Endometrial microvascular endothelial cells (primary cell): ENCODE results near the gene DIPK1A. TPM values are rescaled to one million over a fixed set of nuclear protein-coding genes. Genes with fewer than 3 reads are reported as not detected.

Source experiments
- in situ Hi-C: cut with HindIII; loops from 2 replicates; pipeline ENCODE4 v1.10.0; 2017; ENCODE audit warnings: low sequenced_read_pairs, low pct_unique_long_range_greater_than_20kb; ENCODE audit errors: inconsistent ontology term
- total RNA-seq: library from RNA; depleted of rRNA; stranded (reverse); fragments of >200 nt; gene quantifications from one replicate; pipeline ENCODE4 v1.2.3, GENCODE V29; 2015; ENCODE audit errors: inconsistent ontology term

Gene DIPK1A
- total RNA-seq, 1 donor from 2014 or later, result 0.37 TPM

DNA sequence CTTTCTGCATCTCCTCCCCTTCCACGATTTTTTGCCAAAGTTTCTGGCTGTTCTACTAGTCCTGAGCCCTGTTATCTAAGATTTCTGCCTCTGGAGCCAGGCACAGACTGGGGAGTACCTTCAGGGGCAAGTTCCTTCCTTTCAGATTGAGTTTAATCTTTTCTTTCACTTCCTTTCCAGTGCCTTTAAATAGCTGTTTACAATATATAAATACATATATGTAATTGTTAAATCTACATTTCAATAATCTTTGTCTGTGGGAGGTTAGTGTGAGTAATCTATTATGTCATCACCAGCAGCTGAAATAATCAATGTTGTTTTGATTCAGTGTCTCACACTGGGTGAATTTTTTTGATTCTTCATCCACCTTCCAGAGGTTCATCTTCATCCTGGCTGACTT lies 31.8 kb downstream of the DIPK1A start:
- in situ Hi-C loops, result no loop called here

DNA sequence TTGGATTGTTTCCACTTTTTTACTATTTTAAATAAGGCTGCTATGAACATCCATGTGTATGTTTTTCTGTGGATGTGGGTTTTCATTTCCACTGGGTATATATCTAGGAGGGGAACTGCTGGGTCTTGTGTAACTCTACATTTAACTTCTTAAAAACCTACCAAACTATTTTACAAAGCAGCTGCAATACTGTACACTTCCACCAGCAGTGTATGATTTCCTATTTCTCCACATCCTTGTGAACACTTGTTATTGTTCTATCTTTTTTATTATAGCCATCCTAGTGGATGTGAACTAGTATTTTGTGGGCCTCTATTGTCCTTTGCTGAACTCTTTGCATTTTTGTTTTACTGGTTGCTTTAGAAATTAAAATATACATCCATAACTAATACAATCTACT lies 33.4 kb downstream of the DIPK1A start:
- in situ Hi-C loops, result no loop called here

DNA sequence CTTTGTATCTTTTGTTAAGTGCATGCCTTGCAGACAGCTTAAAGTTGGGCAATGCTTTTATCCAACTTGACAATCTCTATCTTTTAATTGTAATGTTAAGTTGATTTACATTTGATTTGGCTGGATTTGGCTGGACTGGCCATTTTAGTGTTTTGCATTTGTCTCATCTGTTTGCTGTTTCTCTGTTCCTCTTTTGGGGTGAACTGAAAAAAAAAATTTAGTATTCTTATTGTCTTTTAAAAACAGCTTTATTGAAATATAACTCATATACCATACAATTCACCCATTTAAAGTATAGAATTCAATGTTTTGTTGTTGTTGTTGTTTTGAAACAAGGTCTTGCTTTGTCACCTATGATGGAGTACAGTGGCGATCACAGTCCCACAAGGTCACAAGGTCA lies 34.4 kb downstream of the DIPK1A start:
- in situ Hi-C loops, result no loop called here

DNA sequence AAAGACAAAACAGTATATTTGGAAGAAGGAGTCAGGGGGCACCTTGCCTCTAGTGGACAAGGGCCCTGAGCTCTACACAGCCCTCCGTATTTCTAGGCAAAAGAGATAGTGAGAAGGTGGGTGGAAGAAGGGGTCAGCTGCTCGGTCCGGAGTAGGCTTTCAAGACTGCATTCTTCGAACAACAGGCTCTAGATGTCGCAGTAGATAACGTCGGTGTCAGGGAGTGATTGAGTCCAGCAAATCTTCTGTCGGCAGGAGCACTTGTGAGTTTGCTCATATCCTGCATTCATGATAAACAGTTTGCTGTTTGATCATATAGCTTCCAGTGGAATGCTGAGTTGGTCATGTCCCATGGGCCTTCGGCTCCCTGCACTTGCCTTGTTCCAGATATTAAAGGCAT lies 36.8 kb downstream of the DIPK1A start:
- in situ Hi-C loops, result no loop called here

DNA sequence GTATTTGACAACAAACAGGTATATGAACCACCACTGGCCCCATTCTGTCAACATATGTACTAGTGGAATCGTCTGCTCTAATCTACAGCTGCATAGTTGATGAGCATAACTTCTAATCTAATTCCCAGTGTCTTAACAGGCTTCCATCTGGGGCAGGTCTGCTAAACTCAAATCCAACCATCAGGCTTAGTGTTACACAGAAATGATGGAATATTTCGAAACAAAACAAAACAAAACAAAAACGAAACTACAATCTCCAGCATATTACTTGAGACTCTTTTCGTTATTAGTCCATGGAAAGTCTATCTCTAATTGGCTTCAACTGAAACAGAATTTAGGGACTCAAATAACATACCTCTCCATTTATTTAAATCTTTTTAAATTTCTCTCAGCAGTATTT lies 37.6 kb downstream of the DIPK1A start:
- in situ Hi-C loops, result no loop called here

DNA sequence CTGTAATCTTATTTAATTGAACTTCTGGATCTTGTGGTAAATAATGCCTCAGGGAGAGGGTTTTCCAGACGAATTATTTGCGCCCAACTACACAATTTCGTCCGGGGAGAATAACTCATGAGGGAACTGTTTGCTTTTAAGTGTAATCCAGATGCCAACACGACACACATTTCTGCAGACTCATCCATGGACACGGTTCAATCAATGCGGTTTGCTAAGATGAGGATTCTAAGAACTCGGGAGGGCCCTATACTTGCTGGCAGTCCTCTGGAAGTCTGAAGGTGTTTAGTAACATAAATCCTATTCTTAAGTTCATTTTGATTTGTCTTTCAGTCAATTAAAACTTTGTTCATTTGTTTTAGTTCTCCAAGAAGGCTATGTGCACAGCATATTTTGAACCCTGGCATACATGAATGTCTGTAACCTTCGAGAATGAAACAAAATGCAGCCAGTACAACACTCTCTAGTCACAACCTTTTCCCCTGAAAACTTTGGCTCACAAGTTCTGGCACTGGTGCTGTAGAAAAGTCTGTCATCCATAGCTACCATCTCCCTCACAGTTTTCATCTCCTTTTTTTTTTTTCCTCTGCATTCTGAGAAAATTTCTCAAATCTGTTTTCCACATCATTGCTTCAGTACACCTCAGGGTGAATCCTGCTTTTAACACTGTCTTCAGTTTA lies 38.8 kb downstream of the DIPK1A start:
- in situ Hi-C loops, result no loop called here

DNA sequence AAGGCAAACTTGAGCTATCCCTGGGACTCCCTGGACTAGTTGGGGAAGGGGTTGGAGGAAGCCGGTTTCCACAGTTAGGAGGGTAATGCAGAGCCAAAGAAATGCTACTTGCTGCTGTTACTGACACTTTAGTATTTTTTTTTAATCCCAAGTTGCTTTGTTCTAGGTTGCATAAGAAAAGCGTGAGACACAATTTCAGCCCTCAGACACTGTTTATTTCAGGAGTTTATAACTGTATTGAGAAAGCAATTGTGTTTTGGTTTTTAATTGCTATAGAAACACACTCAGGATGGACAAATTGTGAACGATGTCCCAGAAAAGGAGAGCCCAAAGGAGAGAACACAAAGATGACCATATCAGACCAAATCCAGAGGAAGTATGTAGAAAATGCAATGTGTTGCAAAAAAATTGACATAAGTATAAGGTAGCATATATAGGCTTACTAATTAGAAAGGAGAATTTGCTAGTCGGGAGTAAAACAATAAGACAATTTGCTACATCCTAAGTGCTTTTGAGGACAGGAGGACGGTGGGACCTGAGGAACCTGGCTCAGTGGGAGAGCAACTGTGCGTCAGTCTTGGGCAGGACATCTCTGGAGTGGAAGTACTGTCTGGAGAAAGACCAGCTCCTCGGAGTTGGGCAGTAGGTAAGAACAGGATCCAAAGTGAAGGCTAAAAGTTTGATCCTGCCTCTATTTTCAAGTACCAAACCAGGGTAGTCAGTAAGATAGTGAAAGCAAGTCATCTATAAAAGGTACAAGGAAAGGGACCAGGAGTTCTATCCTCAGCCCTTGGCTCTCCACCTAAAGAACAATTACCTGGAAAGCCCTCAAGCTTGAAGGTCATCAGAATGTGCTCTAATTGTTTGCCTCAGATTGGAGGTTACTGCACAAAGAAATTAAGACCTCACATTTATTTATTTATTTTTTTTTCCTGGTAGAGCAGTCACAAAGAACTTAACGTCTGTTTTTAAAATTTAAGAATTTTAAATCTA lies 39.9 kb downstream of the DIPK1A start:
- in situ Hi-C loops, result no loop called here

DNA sequence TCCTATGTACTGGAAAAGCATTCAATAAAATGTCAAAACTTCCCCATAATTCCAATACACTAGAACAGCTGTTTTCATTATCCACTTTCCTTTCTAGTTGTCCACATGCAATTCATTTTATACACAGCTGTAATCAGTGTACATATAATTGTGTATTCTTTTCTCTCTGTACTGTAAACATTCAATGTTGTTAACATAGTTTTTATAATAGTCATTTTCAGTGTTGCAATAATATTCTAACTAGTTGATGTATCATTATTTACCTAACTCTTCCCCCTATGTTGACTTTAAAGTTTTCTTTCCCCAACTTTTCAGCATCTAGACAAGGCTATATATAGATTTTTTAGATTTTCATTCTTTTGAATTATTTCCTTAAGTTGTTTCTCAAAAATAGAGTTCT lies 44.4 kb downstream of the DIPK1A start:
- in situ Hi-C loops, result no loop called here

DNA sequence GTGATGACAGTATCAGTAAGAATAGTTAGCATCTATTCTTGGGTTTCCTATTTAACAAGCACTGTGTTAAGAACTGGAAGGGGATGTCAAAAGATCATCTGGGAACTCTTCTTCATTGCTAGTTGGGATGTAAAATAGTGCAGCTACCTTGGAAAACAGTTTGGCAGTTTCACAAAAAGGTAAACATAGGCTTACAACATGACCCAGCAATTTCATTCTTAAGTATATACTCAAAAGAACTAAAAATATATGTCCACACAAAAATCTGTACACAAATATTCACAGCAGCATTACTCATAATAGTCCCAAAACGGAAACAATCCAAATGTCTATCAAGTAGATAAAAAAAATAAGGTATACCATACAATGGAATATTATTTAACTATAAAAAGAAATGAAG lies 45.7 kb downstream of the DIPK1A start:
- in situ Hi-C loops, result no loop called here

DNA sequence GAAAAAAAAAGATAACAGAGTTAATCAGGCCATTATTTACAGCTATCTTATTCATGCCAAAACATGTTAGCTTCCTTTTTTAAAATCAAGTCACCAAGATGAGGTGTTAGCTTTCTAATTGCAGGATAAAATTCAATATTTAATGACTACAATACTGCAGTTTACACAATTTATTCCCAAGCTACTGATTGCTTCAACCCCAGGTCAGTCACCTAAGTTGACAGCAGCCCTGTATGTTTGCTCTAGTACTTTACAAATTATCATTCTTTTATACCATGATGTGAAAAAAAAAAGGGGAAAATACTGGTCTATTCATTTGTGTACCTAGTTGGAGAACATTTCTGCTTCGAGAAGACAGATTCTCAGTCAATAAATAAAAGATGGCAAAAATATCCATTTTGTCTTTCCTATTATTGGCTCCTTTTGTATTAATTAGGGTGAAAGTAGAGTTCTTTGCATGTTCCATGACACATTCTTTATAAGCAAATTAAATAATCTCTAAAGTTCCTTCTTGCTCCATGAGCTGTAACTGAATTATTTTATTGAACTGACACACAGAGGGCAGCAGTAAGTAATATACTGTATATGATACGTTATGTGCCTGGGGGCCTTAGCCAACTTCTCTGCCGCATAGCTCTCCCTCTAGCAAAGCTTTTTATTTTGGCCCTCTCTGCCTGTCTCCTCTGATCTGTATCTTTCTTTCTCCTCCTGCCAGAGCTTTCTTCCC lies 48.0 kb downstream of the DIPK1A start:
- in situ Hi-C loops, result no loop called here

DNA sequence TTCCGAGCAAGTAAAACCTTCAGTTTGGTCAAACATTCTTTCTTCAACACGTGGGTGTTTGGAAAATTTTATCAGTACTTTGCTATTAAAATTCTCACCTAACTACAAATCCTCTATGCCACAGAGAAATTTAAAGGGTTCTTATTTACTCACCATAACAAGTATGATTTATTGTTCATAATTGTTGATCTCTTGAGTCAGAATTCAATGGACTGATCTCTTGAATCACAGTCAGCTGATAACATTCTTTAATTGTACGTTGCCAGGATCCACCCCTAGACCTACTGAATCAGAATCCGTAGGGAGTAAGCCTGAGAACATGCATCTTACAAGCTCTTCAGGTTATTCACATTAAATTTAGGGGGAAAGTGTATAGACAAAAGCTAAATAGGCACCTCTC lies 51.2 kb downstream of the DIPK1A start:
- in situ Hi-C loops, result no loop called here

DNA sequence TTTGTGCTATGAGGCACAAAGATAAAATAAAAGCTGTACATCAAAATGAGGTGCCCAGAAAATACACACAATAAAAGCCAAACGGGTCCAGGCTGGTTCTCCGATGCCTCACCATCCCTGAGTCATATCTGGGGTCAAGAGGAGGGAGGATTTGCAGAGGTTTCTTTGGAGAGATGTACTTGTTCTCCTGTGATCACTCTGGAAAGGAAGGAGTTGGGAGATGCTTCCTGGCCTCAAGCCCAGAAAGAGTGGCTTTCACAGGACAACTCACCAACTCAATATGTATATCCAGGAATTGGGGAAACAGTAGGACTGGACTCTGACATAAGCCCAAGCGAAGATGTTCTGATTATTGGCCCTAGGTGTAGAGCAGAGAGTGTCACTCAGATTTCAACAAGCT lies 51.9 kb downstream of the DIPK1A start:
- in situ Hi-C loops, result no loop called here

DNA sequence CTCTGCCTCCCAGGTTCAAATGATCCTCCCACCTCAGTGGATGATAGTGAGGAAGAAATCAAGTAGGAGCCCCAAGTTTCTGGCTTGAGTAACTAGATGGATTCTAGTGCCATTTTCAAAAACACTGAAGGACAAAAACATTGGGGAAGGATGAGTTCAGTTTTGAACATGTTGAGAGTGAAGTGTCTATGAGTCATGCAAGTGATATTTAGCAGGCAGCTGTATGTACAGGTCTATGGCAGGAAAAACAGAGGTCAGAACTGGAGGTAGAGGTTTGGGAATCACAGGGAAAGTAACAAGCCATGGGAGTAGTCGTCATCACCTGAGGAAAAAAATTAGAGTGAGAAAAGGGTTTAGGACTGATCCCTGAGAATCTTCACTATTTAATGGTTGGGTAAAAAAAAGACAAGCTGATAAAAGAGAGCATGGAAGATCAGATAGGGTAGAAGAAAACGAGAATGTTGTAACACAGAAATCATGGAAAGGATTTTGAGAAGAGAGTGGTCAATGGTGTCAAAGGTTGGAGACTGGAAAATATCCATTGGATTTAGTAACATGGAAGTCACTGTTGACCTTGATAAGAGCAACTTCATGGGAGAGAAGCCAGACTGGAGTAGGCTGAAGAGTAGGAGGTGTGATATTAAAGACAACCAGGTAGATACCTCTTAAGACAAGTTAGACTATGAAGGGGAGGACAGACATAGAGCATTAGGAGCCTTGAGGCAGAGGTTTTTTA lies 53.1 kb downstream of the DIPK1A start:
- in situ Hi-C loops, result no loop called here

DNA sequence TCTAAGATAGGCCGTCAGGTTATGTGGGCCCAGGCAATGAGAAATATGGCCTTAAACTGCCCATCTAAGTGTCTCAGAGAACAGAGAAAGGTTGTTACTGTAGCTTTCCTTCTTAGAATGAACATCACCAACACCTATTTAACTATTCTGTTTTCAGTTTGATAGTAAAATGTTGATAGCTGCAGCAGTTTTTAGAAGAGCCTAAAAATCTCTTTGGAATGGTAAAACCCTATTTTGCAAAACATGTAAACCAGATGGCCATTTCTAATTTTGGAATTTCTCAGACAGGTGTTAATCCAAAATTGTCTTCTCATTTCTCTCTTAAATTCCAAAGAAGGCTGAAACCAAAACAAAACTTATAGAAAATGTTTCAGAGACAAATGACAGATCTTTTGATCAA lies 57.5 kb downstream of the DIPK1A start:
- in situ Hi-C loops, result no loop called here

DNA sequence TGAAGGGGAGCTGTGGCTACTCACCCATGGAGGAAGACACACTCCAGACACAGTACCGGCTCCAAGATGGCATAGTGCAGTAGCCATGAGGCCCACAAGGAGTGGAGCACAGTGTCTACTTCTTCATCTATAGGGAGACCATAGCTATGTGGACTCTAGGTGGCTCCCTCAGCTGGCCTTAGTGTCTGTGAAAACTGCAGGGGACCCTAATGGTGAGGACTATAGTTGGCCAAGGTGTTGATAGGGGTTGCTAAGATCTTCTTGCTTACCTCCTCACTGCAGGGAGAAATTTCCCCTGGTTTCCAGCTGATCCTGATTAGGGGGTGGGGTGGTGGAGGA lies 58.9 kb downstream of the DIPK1A start:
- in situ Hi-C loops, result no loop called here

DNA sequence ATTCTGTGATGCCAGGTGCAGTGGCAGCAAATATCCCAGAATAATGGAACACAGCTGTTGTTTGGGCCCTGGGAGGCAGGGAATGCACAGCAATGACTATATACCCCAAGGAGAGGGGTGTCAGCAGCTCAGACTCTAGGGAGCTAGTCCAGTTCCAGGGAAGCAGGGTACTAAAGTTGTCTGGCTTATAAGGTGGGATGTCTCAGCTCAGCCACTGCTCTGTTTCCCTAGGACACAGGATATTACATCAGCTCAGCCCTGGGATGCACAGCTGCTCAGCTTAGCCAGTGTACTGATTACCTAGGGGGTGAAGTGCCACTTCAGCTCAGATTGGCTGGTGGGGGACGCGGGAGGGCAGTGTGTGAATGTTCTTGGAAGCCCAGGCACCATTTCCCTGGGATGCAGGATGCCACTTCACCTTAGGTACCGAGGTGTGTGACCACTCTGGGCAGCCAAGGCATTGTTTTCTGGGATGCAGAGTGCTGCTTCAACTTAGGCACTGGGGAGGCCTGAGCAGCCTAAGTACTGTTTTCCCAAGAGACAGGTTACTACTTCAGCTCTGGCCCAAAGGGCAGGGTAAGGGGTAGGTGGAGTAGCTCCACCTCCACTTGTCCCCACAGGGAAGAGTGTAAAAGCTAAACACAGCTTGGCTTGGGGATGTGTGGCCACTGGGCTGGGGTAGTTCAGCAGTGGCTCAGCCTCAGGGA lies 59.4 kb downstream of the DIPK1A start:
- in situ Hi-C loops, result no loop called here

DNA sequence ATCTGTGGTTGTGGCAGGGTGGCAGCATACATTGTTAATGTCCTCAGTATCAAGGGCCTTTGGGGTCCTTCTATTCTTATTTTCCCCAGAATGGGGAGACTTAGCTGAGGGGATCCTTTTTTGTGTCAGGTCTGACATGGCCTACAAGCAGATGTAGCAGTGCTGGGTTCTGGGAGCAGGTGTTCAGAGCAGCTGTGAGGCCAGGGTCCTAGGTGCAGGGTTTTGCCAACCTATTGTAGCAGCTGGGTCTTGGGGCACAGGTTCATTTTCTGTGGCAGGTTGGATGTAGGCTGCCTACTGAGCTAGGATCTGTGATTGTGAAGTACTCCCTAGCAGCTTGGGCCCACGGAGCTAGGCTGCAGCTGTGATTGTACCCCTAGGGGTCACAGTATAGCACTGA lies 60.1 kb downstream of the DIPK1A start:
- in situ Hi-C loops, result no loop called here

DNA sequence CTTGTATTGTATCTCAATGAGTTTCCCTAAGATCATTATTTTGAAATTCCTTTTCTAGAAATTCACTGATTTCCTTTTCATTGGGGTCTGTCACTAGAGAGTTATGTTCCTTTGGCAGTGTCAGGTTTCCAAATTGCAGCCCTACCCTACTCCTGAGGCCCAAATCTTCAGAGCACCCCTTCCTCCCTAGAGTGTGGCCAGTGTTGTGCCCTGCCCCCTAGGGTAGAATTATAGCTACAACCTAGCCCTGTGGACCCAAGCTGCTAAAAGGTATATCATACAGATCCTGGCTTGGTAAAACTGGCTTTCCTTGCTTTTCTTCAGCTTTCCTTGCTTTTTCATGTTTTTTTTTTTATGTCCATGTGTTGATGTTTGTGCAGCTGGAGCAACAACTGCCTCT lies 60.7 kb downstream of the DIPK1A start:
- in situ Hi-C loops, result no loop called here

DNA sequence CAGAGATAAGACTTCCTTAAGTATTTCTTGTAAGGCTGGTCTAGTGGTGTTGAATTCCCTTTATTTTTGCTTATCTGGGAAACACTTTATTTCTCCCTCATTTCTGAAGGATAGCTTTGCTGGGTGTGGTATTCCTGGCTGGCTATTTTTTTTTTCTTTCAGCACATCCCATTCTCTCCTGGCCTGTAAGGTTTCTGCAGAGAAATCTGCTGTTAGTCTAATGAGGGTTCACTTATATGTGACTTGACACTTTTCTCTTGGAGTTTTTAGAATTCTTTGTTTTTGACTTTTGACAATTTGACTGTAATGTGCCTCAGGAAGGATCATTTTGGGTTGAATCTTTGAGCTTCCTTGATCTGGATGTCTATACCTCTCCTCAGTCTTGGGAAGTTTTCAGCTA lies 61.5 kb downstream of the DIPK1A start:
- in situ Hi-C loops, result no loop called here
